ENCODE results near the gene KCNIP4. TPM values are rescaled to one million over a fixed set of nuclear protein-coding genes. Genes with fewer than 3 reads are reported as not detected.

The KCNIP4 gene
- total and polyA plus RNA-seq, 10 of the 15 experiments (the other 5 are each of a cell fraction or from before 2014, with no cell fraction given) = 0.03 to 0.23 (median 0.13) TPM; not detected in 7

GRCh38 chr4:21002286-21002685 is 946.3 kb downstream of the KCNIP4 start (continued):
- TF ChIP-seq ZBTB11 (CRISPR knock-in tag; IDR thresholded peaks at IDR 0.05) = no peak
- no peak for TF ChIP-seq DPF2 (IDR thresholded peaks at IDR 0.05)
- TF ChIP-seq IRF5 (IDR thresholded peaks at IDR 0.05; ENCODE audit: borderline replicate concordance) = no peak
- no peak for TF ChIP-seq NBN (IDR thresholded peaks at IDR 0.05)

- intact Hi-C loops (cut with micrococcal nuclease; ENCODE audit: unreplicated experiment) = no loop called here
- POLR2A ChIA-PET = no interaction called here
Measured at GRCh38 chr4:21001490-21001889, 947.1 kb downstream of the KCNIP4 start.

More at GRCh38 chr4:21001490-21001889, 947.1 kb downstream of the KCNIP4 start:
- RAD21 ChIA-PET (ENCODE audit: unreplicated experiment) = no interaction called here
- Histone ChIP-seq H3K79me2 (ENCODE audit: control insufficient read depth, insufficient read depth, low read length) (no peaks in the 10 kb centered on the region), H3K4me3 (no peak overlapping the region), H3K27ac (ENCODE audit: control insufficient read depth, insufficient read depth) (no peak overlapping the region), H3K9ac (ENCODE audit: control insufficient read depth, insufficient read depth, low read length) (no peak overlapping the region), H4K20me1 (ENCODE audit: control insufficient read depth, insufficient read depth) (no peaks in the 10 kb centered on the region), H2AFZ (ENCODE audit: control insufficient read depth, low read depth, low read length) (no peak overlapping the region), H3K4me1 (ENCODE audit: control insufficient read depth, insufficient read depth, low read length) (no peaks in the 10 kb centered on the region), H3K27me3 (replicated peaks in 1 of 2; ENCODE audit: control insufficient read depth in 2 of 2, insufficient read depth in 2 of 2, low read length in 1 of 2) (no peaks in the 10 kb centered on the region), H3K4me2 (ENCODE audit: control insufficient read depth, insufficient read depth) (no peak overlapping the region), H3K9me3 (replicated peaks; ENCODE audit: control insufficient read depth, insufficient read depth, low read length) (no peaks in the 10 kb centered on the region), H3K36me3 (ENCODE audit: control insufficient read depth in 2 of 2, insufficient read depth in 2 of 2, low read length in 1 of 2) (no peaks in the 10 kb centered on the region)
- TF ChIP-seq CEBPZ (IDR thresholded peaks at IDR 0.05; ENCODE audit: low read depth, low read length) = no peak
- no peak for TF ChIP-seq ZNF274 (IDR thresholded peaks at IDR 0.05; ENCODE audit: insufficient read depth, insufficient read length)
- TF ChIP-seq, protein P1, sequence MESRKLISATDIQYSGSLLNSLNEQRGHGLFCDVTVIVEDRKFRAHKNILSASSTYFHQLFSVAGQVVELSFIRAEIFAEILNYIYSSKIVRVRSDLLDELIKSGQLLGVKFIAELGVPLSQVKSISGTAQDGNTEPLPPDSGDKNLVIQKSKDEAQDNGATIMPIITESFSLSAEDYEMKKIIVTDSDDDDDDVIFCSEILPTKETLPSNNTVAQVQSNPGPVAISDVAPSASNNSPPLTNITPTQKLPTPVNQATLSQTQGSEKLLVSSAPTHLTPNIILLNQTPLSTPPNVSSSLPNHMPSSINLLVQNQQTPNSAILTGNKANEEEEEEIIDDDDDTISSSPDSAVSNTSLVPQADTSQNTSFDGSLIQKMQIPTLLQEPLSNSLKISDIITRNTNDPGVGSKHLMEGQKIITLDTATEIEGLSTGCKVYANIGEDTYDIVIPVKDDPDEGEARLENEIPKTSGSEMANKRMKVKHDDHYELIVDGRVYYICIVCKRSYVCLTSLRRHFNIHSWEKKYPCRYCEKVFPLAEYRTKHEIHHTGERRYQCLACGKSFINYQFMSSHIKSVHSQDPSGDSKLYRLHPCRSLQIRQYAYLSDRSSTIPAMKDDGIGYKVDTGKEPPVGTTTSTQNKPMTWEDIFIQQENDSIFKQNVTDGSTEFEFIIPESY (IDR thresholded peaks at IDR 0.05) = no peak
- no peak for TF ChIP-seq HCFC1 (IDR thresholded peaks at IDR 0.05; ENCODE audit: low read length)
- no TSS peak for BruUV-seq (replicated peaks)
- in situ Hi-C loops (cut with MboI) = no loop called here
- SMC1A ChIA-PET (ENCODE audit: uncharacterized antibody, unreplicated experiment) = no interaction called here
- WGBS (ENCODE audit: insufficient coverage, insufficient replicate concordance, low lambda C conversion rate, missing lambda C conversion rate) = 19% methylated on average over 4 of the region's 4 CpGs
- CTCF ChIA-PET = no interaction called here
- FAIRE-seq = no peak
- ATAC-seq = no peak
- DNase-seq (ENCODE audit: low read depth, low spot score) = no peak

Data from GM12878 (cell line).